ENCODE results near the gene POP5. TPM values are rescaled to one million over a fixed set of nuclear protein-coding genes. Genes with fewer than 3 reads are reported as not detected.
"Not testable (repeated sequence)": the region's sequence is repeated elsewhere in the genome, so short reads cannot be mapped to it uniquely, and the experiment has no call there.

Gene POP5
- polyA plus RNA-seq (2013, experiment 1 of 4) = 62.2 TPM
- polyA plus RNA-seq (2013, experiment 2 of 4) = 65.7 TPM
- 54.5 TPM for polyA plus RNA-seq (2013, experiment 3 of 4)
- polyA plus RNA-seq (2013, experiment 4 of 4) = 66.1 TPM

GRCh38 chr12:120580787-120581723 lies at the start of gene POP5:
Gene POP5, minus strand, starts transcription at chr12:120581402. Its CDS starts 40 bp downstream, at chr12:120581362.
- WGBS, 2 experiments = 0 to 1% methylated on average over 56 of the region's 56 CpGs
- peak within 1 kb of the TSS; percentile 100 for H3K4me3 ChIP-seq (ENCODE audit: insufficient read depth, low read depth, low read length)
- no peaks in the 10 kb centered on the region for H3K9me3 ChIP-seq (ENCODE audit: control insufficient read depth, low read length)
- peak within 1 kb of the TSS; percentile 20 for H3K27ac ChIP-seq (ENCODE audit: insufficient read depth, low read depth, low read length, poor library complexity, severe bottlenecking)
- H3K4me1 ChIP-seq (ENCODE audit: control insufficient read depth, insufficient read depth, low read length) = peaks cover 4% of the 10 kb centered on the region
- peaks cover 21% of the 10 kb centered on the region for H3K27me3 ChIP-seq (ENCODE audit: control insufficient read depth, insufficient read depth, low read length, poor library complexity, severe bottlenecking)
- peaks cover 30% of the 10 kb centered on the region for H3K36me3 ChIP-seq (ENCODE audit: control insufficient read depth, insufficient read depth, low read length)

GRCh38 chr12:120630104-120630892 lies 49.1 kb upstream of the POP5 start:
- no peaks in the 10 kb centered on the region for H3K4me1 ChIP-seq (ENCODE audit: control insufficient read depth, insufficient read depth, low read length)
- H3K27ac ChIP-seq (ENCODE audit: insufficient read depth, low read depth, low read length, poor library complexity, severe bottlenecking) = no peak overlapping the region
- 92 to 94% methylated on average over 15 of the region's 15 CpGs for WGBS, 2 experiments
- no peak overlapping the region for H3K4me3 ChIP-seq (ENCODE audit: insufficient read depth, low read depth, low read length)
- no peaks in the 10 kb centered on the region for H3K36me3 ChIP-seq (ENCODE audit: control insufficient read depth, insufficient read depth, low read length)
- no peaks in the 10 kb centered on the region for H3K9me3 ChIP-seq (ENCODE audit: control insufficient read depth, low read length)
- H3K27me3 ChIP-seq (ENCODE audit: control insufficient read depth, insufficient read depth, low read length, poor library complexity, severe bottlenecking) = no peaks in the 10 kb centered on the region

- Histone ChIP-seq H3K4me1 (ENCODE audit: control insufficient read depth, insufficient read depth, low read length) (no peaks in the 10 kb centered on the region), H3K27me3 (ENCODE audit: control insufficient read depth, insufficient read depth, low read length, poor library complexity, severe bottlenecking) (no peaks in the 10 kb centered on the region), H3K27ac (ENCODE audit: insufficient read depth, low read depth, low read length, poor library complexity, severe bottlenecking) (no peak overlapping the region), H3K9me3 (ENCODE audit: control insufficient read depth, low read length) (no peaks in the 10 kb centered on the region), H3K4me3 (ENCODE audit: insufficient read depth, low read depth, low read length) (no peak overlapping the region), H3K36me3 (ENCODE audit: control insufficient read depth, insufficient read depth, low read length) (no peaks in the 10 kb centered on the region)
- 25 to 29% methylated on average over 4 of the region's 4 CpGs for WGBS, 2 experiments
Observed at GRCh38 chr12:120628919-120629318, 47.7 kb upstream of the POP5 start.

- Histone ChIP-seq H3K9me3 (ENCODE audit: control insufficient read depth, low read length) (no peaks in the 10 kb centered on the region), H3K4me1 (ENCODE audit: control insufficient read depth, insufficient read depth, low read length) (no peaks in the 10 kb centered on the region), H3K27ac (ENCODE audit: insufficient read depth, low read depth, low read length, poor library complexity, severe bottlenecking) (no peak overlapping the region), H3K27me3 (ENCODE audit: control insufficient read depth, insufficient read depth, low read length, poor library complexity, severe bottlenecking) (no peaks in the 10 kb centered on the region), H3K4me3 (ENCODE audit: insufficient read depth, low read depth, low read length) (no peak overlapping the region), H3K36me3 (ENCODE audit: control insufficient read depth, insufficient read depth, low read length) (no peaks in the 10 kb centered on the region)
- 88 to 91% methylated on average over 26 of the region's 26 CpGs for WGBS, 2 experiments
Observed at GRCh38 chr12:120625557-120626419, 44.6 kb upstream of the POP5 start.

- Histone ChIP-seq H3K4me3 (ENCODE audit: insufficient read depth, low read depth, low read length) (no peak overlapping the region), H3K36me3 (ENCODE audit: control insufficient read depth, insufficient read depth, low read length) (no peaks in the 10 kb centered on the region), H3K27ac (ENCODE audit: insufficient read depth, low read depth, low read length, poor library complexity, severe bottlenecking) (no peak overlapping the region), H3K9me3 (ENCODE audit: control insufficient read depth, low read length) (no peaks in the 10 kb centered on the region), H3K27me3 (ENCODE audit: control insufficient read depth, insufficient read depth, low read length, poor library complexity, severe bottlenecking) (no peaks in the 10 kb centered on the region), H3K4me1 (ENCODE audit: control insufficient read depth, insufficient read depth, low read length) (no peaks in the 10 kb centered on the region)
- 86 to 87% methylated on average over 2 of the region's 2 CpGs for WGBS, 2 experiments
Observed at GRCh38 chr12:120620624-120621023, 39.4 kb upstream of the POP5 start.

GRCh38 chr12:120618954-120619615 lies 37.9 kb upstream of the POP5 start:
- no peaks in the 10 kb centered on the region for H3K27me3 ChIP-seq (ENCODE audit: control insufficient read depth, insufficient read depth, low read length, poor library complexity, severe bottlenecking)
- no peaks in the 10 kb centered on the region for H3K9me3 ChIP-seq (ENCODE audit: control insufficient read depth, low read length)
- H3K27ac ChIP-seq (ENCODE audit: insufficient read depth, low read depth, low read length, poor library complexity, severe bottlenecking) = no peak overlapping the region
- no peaks in the 10 kb centered on the region for H3K4me1 ChIP-seq (ENCODE audit: control insufficient read depth, insufficient read depth, low read length)
- H3K4me3 ChIP-seq (ENCODE audit: insufficient read depth, low read depth, low read length) = no peak overlapping the region
- H3K36me3 ChIP-seq (ENCODE audit: control insufficient read depth, insufficient read depth, low read length) = no peaks in the 10 kb centered on the region
- 32 to 40% methylated on average over 8 of the region's 8 CpGs for WGBS, 2 experiments

- H3K9me3 ChIP-seq (ENCODE audit: control insufficient read depth, low read length); H3K36me3 ChIP-seq (ENCODE audit: control insufficient read depth, insufficient read depth, low read length); H3K27ac ChIP-seq (ENCODE audit: insufficient read depth, low read depth, low read length, poor library complexity, severe bottlenecking); H3K27me3 ChIP-seq (ENCODE audit: control insufficient read depth, insufficient read depth, low read length, poor library complexity, severe bottlenecking); H3K4me1 ChIP-seq (ENCODE audit: control insufficient read depth, insufficient read depth, low read length); H3K4me3 ChIP-seq (ENCODE audit: insufficient read depth, low read depth, low read length): not testable (repeated sequence)
- 80 to 85% methylated on average over 4 of the region's 4 CpGs for WGBS, 2 experiments
Observed at GRCh38 chr12:120617767-120618166, 36.6 kb upstream of the POP5 start.

- H3K36me3 ChIP-seq (ENCODE audit: control insufficient read depth, insufficient read depth, low read length); H3K27me3 ChIP-seq (ENCODE audit: control insufficient read depth, insufficient read depth, low read length, poor library complexity, severe bottlenecking); H3K27ac ChIP-seq (ENCODE audit: insufficient read depth, low read depth, low read length, poor library complexity, severe bottlenecking); H3K9me3 ChIP-seq (ENCODE audit: control insufficient read depth, low read length); H3K4me1 ChIP-seq (ENCODE audit: control insufficient read depth, insufficient read depth, low read length); H3K4me3 ChIP-seq (ENCODE audit: insufficient read depth, low read depth, low read length): not testable (repeated sequence)
- 90 to 95% methylated on average over 3 of the region's 3 CpGs for WGBS, 2 experiments
Observed at GRCh38 chr12:120617193-120617592, 36.0 kb upstream of the POP5 start.

GRCh38 chr12:120614848-120615247 lies 33.6 kb upstream of the POP5 start:
- Histone ChIP-seq H3K4me3 (ENCODE audit: insufficient read depth, low read depth, low read length) (no peak overlapping the region), H3K36me3 (ENCODE audit: control insufficient read depth, insufficient read depth, low read length) (no peaks in the 10 kb centered on the region), H3K27me3 (ENCODE audit: control insufficient read depth, insufficient read depth, low read length, poor library complexity, severe bottlenecking) (no peaks in the 10 kb centered on the region), H3K9me3 (ENCODE audit: control insufficient read depth, low read length) (no peaks in the 10 kb centered on the region), H3K27ac (ENCODE audit: insufficient read depth, low read depth, low read length, poor library complexity, severe bottlenecking) (no peak overlapping the region), H3K4me1 (ENCODE audit: control insufficient read depth, insufficient read depth, low read length) (no peaks in the 10 kb centered on the region)

Measured in ectodermal cell (in vitro differentiated cells).